Left ventricle myocardium inferior (tissue), 1 donor: ENCODE results near the gene HCN4. TPM values are rescaled to one million over a fixed set of nuclear protein-coding genes. Genes with fewer than 3 reads are reported as not detected.

Experiments
- DNase-seq: peaks from one replicate; pipeline ENCODE4 v3.0.0-alpha.2; 2020
- H3K27ac ChIP-seq: fragments of 200-600 bp; replicated peaks from 2 replicates; pipeline ENCODE4 v1.8.0; 2021
- H3K27me3 ChIP-seq: fragments of 200-600 bp; 2 replicates; pipeline ENCODE4 v1.8.0; 2021; ENCODE audit warnings: low read depth
- H3K36me3 ChIP-seq: fragments of 200-600 bp; 2 replicates; pipeline ENCODE4 v1.8.0; 2021
- H3K4me1 ChIP-seq: fragments of 200-600 bp; 2 replicates; pipeline ENCODE4 v1.8.0; 2021
- H3K4me3 ChIP-seq: fragments of 200-600 bp; 2 replicates; pipeline ENCODE4 v1.8.0; 2021; ENCODE audit warnings: mild to moderate bottlenecking, moderate library complexity
- H3K9me3 ChIP-seq: fragments of 200-600 bp; replicated peaks from 2 replicates; pipeline ENCODE4 v1.8.0; 2021
- CTCF ChIP-seq: fragments of 200-600 bp; IDR thresholded peaks from 2 replicates; pipeline ENCODE4 v1.8.0; 2021; ENCODE audit warnings: antibody characterized with exemption, mild to moderate bottlenecking, borderline replicate concordance
- intact Hi-C: fragments of 100-400 bp; cut with micrococcal nuclease; formaldehyde crosslinking; loops from one replicate; pipeline ENCODE4 v1.11.0; 2022
- total RNA-seq: library from RNA; stranded (reverse); fragmentation: NEBNext Ultra II Directional; extraction: Animal tissue kit (Norgen Biotek cat#: 25700); gene quantifications from one replicate; pipeline ENCODE4 v1.2.1, GENCODE V29; 2021
- donor health status: DM: no; HTN: yes; CAD: no; lungs with severe emphysema.

The HCN4 gene
- total RNA-seq, 1 donor from 2014 or later: 21.9 TPM

- DNase-seq: no peak
- peaks cover 6% of the 10 kb centered on the region for H3K36me3 ChIP-seq
- no peak overlapping the region for H3K27ac ChIP-seq
- intact Hi-C loops: no loop called here
- H3K9me3 ChIP-seq: no peaks in the 10 kb centered on the region
- no peaks in the 10 kb centered on the region for H3K4me1 ChIP-seq
- no peak overlapping the region for H3K4me3 ChIP-seq
- no peak for TF ChIP-seq CTCF
- peaks cover 56% of the 10 kb centered on the region for H3K27me3 ChIP-seq
Measured at GRCh38 chr15:73321496-73322450, 47.0 kb downstream of the HCN4 start.

- intact Hi-C loops: no loop called here
- H3K36me3 ChIP-seq: peaks cover 6% of the 10 kb centered on the region
- DNase-seq: no peak
- H3K4me3 ChIP-seq: no peak overlapping the region
- H3K27me3 ChIP-seq: peaks cover 56% of the 10 kb centered on the region
- no peak for TF ChIP-seq CTCF
- H3K4me1 ChIP-seq: no peaks in the 10 kb centered on the region
- H3K27ac ChIP-seq: no peak overlapping the region
- no peaks in the 10 kb centered on the region for H3K9me3 ChIP-seq
Measured at GRCh38 chr15:73320619-73321180, 48.1 kb downstream of the HCN4 start.

- Histone ChIP-seq H3K36me3 (peaks cover 6% of the 10 kb centered on the region), H3K27me3 (peaks cover 56% of the 10 kb centered on the region), H3K4me1 (no peaks in the 10 kb centered on the region), H3K9me3 (no peaks in the 10 kb centered on the region), H3K27ac (no peak overlapping the region), H3K4me3 (no peak overlapping the region)
- TF ChIP-seq CTCF: no peak
- DNase-seq: no peak
- intact Hi-C loops: no loop called here
Measured at GRCh38 chr15:73319460-73320245, 49.1 kb downstream of the HCN4 start.

DNA sequence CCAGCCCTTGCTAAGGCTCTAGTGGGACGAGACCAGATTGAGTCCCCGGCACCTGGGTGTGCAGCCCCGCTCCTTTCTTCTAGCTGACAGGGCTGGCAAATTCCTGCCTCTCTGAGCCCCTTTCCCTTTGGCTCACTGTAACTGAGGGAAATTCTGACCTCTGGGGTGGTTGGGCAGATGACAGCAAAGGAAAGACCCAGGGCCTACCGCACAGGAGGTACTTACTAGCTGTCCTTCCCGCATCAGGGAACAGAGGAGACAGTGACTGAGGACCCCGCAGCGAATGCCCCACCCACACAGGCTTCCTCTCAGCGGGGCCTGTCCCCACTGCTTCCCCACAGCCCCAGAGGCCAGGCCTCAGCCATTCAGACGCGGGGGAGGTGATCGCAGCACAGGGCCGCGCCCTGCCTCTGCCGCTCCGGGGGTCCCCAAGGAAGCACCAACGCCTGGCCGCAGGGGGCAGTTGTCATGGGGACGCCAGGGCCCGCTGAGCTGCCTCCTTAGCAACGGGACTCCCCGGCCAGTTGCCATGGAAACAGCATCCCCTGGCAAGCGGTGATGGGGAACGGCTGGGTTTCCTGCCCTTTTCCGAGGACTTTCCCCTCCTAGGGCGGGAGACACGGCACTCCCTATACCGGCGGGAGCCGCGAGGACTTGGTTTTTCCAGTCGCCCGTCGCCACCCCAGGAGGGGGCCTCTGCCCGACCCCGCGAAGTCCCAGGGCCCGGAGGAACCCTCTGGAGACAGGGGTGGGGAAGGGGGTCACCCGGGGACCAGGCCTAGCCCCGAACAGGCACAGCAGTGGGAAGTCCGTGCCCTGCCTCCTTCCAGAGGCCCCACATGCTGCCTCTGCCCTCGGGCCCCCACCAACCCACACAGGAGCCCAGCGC is 50.1 kb downstream of the HCN4 start:
- H3K4me1 ChIP-seq: no peaks in the 10 kb centered on the region
- intact Hi-C loops: no loop called here
- H3K9me3 ChIP-seq: no peaks in the 10 kb centered on the region
- H3K4me3 ChIP-seq: no peak overlapping the region
- H3K36me3 ChIP-seq: peaks cover 6% of the 10 kb centered on the region
- TF ChIP-seq CTCF: no peak
- DNase-seq: no peak
- no peak overlapping the region for H3K27ac ChIP-seq
- peaks cover 50% of the 10 kb centered on the region for H3K27me3 ChIP-seq
